NCI-H460 (cell line): ENCODE measurements around the gene GALNTL6. TPM values are rescaled to one million over a fixed set of nuclear protein-coding genes. Genes with fewer than 3 reads are reported as not detected.

ENCODE experiments used
- DNase-seq: peaks from one replicate; pipeline ENCODE4 v3.0.0-alpha.2; 2016; ENCODE audit warnings: low read depth; ENCODE audit errors: extremely low read depth
- total RNA-seq: library from RNA; depleted of rRNA; stranded (reverse); fragments of >200 nt; shearing (Covaris generic); gene quantifications from 2 replicates; pipeline ENCODE4 v1.2.3, GENCODE V29; 2014

Gene GALNTL6
- total RNA-seq, 1 experiment from 2014 or later, result 0.57 TPM

DNA sequence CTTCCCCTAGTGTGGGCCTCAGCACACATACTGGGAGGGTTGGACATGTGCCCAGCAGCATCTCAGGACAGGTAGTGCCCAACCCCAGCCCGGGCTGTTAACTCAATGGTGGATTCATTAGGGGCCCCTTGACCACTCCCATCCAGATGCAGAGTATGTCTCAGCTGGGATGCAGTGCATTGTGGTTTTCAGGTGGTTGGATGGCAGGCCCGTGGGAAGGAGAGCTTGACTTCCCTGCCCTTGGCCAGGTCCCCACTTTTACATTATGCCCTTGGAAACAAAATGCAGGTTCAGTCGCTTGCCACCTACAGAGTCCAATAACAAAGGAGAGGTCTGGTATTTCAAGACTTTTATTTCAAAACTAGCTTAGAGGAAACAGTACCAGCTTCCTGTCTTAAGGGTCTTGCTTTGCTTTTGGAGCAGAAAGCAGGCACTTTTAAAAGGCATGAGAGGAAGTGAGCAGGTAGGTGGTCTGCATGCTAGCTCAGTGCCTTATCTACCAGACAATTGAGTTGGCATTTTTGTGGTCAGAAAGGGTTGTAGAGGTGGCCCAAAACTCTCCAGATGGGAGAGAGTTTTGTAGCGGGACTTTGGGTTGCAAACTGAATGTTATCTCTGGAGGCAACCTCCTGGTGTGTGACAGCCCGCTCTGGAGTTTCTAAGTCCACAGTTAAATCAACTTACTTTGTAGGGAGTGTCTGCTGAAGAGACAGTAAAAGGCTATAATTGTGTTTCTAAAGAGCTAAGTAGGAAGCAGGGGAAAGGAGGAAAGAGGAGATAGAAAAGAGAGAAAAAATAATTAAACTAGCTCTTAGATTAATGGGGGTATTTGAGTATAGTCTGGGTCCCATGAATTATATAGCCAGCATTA lies 171.0 kb downstream of the GALNTL6 start:
- no peak for DNase-seq

DNA sequence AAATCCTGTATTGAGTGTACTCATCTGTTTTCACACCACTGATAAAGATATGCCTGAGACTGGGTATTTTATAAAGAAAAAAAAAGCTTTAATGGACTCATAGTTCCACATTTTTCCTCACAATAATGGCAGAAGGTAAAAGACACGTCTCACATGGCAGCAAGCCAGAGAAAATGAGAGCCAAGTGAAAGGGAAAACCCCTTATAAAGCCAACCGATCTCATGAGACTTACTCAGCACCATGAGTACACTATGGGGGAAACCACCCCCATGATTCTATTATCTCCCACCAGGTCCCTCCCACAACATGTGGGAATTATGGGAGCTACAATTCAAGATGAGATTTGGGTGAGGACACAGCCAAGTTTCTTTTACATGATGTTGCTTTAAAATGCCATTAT lies 171.9 kb downstream of the GALNTL6 start:
- DNase-seq, result no peak

DNA sequence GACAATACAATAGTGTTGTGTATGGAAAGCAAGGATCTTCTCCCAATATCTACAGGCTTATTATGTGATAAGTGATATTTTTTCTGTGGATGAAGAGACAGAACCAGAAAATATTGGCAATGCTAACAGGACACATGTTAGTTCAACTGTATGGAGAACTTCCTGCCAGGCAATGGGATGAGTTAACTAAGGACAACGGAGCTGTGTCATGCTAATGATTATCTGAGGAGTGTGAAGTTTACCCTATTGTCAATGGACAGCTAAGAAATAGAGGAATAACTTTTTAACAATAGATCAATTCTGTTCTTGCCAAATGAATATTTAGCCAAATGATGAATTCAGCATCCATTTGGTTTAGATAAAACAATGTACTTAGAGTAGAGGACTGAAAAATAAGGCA lies 180.0 kb downstream of the GALNTL6 start:
- DNase-seq, result no peak

DNA sequence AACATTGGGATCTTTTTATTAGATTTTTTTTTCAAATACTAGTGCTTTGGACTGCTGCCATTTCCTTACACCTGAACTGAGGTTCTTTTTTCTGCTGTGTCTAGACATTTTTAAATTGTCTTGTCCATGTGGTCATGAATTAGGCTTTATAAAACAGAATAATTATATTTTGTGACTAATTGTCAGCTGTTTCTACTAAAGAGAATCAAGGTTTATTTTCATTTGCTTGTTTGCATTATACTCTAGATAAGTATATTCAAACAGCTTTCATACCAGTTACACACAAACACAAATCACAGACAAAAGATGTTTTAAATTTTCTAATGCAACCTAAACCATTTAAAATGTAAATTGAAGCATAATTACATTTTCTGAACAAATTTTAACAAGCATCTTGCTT lies 194.7 kb downstream of the GALNTL6 start:
- DNase-seq, result no peak

DNA sequence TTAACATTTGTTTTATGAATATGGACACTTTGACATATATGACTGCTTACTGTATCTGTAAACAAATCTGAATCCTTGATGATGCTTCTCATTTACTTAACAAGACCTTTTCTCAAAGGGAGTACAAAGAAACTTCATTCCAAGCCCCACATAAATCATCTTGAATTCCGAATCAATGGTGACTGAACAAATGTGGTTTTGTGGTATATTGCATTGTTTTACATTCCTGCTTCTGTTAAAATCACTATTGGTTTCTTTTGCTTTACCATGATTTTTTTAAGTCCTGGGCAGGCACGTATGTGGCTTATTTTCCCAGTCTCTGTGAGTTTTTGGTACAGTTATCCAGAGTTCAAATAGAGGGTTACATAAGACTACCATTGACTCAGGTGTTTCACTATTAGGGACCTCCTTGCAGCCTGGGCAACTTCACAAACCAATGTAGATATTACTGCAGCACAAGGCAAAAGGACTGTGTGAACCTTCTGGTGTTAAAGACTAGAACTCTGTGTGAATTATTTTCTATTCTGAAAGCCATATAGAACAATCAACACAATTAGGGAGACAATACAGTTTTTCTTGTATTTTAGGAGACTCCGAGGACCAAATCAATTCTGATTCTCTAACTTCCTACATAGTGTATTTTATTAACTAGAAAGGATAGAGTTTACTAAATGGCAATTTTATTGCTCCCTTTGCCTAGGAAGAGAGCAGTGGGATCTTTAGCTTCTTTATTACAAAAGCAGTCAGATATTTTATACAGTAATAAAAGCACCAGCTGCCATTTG lies 196.4 kb downstream of the GALNTL6 start:
- no peak for DNase-seq

DNA sequence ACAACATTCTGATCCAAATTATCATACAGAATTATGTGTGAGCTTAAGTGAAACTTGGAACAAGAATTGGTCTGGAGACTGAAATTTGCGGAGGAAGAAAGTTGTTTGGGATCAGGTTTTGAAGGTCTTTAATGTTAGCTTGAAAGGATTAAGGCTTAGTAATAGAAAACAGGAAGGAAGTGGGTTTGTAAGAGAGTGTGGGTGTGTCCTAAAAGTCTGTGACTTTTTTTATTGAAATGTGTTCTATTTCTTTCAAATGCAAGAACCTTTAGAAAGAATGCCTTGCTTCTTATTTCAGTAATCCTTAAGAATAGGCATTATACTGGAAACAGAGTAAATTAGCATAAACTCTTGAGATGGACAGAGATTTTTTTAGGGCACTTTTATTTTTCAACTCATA lies 198.0 kb downstream of the GALNTL6 start:
- no peak for DNase-seq

DNA sequence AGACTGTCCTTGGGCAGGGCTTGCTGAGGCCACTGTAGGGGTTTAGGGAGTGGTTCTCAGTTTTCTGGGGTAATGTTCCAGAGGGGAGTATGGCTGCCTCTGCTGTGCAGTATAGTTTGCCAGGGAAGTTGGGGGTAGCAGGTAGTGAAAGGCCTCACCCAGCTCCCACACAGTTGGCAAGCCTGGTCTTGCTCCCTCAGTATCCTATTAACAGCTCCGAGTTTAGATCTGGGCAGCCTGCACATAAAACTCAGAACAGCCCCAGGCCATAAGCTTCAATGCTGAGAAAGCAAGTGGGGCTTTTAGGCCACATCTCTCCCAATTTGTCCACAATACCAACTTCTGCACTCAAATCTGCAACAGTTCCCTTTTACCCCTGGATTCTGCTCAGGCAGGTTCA lies 205.2 kb downstream of the GALNTL6 start:
- no peak for DNase-seq

DNA sequence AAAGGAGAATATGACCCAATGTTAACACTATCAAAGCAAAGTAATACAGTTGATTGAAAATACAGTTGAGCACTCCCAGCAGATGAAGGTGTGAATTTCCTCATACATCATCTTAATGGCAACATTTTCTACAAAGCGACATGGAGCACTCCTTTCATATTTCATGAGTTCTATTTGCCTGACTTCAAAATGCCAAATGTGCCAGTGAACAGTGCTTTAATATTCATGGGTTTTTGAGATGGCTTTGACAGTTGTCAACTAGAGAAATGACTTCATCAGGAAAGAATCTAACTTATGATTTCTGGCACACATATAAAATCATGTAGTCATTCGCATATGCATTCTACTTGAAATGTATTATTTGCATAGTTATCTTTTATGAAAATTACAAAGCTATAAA lies 222.4 kb downstream of the GALNTL6 start:
- no peak for DNase-seq

DNA sequence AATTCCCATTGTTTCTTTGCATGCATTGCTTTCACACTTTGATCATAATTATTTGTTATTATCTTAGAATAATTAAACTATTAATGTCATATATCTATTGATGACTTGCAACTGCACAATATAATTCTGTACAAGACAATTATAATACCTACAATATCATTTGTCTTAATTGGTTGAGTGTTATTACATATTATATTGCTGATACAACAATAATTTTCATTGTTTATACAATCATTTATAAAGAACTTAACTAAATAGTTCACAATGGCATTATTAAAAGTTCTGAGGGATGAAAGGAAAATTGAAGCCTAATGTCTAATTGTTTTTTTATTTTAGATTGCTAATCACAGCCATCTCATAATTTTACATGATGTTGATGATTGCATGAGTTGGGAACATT lies 227.6 kb downstream of the GALNTL6 start:
- DNase-seq, result no peak

DNA sequence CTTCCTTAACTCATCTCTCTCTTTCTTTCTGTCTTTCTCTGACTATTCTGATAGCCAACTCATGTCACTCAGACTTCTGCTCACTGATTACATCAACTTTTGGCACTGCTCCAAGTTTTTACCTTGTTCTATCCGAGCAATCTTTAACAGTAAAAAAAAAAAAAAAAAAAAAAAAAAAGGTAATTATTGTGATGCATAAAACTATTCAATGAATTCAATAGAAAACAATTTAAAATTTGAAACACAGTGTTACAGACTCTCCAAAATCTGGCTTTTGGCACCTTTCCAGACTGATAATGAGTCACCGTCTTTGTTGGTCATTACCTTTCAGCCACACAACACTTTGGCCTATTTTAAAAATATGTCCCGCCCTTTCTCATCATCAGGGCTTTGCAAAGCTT lies 229.5 kb downstream of the GALNTL6 start:
- DNase-seq, result peak; percentile 15

DNA sequence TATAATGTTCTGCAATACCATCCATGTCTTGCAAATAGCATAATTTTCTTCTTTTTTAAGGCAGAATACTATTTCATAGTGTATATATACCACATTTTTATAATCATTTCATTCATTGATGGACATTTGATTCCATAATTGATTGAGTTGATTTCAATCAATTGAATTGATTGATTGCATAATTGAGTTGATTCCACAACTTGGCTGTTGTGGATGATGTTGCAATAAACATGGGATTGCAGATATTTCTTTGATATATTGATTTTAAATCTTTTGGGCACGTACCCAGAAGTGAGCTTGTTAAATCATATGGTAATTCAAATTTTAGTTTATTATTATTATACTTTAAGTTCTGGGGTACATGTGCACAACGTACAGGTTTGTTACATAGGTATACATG lies 232.8 kb downstream of the GALNTL6 start:
- DNase-seq, result no peak

DNA sequence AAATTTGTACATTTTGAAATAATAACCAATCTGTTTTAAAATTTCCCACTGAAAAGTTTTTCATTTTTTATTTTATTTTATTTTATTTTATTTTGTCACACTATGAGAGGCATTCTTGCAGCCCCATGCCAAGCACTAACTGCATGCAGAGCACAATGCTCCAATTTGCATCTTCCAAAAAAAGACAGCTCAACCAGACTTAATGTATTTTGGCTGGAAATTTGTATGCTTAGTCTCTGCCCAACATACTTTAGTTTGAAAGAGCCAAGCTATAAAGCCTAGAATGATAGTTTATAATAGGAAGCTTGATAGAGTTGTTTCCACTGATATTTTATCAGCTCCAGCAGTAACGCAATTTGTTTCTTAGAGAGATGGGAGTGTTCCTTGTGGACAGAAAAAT lies 235.5 kb downstream of the GALNTL6 start:
- no peak for DNase-seq

DNA sequence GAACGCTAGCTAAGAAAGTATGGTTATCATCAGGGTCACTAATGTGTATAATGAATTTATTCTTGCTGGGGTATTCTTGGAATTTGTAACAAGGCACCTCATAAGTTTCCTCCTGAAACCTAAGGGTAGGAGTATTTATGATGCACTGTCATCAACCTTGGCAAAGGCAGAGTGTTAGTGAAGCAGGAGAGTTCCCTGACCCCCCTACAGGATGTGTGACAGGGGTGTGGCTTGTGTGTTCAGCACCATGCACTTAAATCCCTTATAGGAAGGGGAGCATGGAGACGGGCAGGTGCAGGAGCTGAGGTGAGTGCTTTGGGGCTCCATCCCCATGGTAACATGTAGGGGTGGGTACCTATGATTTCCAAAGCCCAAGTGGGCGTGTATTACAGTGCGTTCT lies 237.7 kb downstream of the GALNTL6 start:
- no peak for DNase-seq

DNA sequence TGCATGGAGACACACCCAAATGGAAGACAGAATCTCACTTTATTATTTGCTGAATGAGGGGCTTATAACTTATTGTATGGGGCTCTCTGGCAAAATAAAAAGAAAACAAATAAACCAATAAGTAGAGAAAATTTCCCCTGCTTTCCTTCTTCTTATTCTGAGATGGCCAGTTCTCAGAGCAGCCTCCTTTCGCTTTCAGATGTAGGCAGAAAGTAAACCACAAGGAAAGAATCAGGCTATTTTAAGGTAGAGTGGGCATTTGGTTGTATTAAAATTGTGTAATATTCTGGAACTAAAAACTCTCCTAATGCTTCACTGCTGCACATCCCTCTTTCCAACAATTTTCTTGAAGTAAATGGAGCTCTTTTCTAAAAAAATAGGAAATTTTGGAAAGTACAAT lies 241.8 kb downstream of the GALNTL6 start:
- no peak for DNase-seq

DNA sequence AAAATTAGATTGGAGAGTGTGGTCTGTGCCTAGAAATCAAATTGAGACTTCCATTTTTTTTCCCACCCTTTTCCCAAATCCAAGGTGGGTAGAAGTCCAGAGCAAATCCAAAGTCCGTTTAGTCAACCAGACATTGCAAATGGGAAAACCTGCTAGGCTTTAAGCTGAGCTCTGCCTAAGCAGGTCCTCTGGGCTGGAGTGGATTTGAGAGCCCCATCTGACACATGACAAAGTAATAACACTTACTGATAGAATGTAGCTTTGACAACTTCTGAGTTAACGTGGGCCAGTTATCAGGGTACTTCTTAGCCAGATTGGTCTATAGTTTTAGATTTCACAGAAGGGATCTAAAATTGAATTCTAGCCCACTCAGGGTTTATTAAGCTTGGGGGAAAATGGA lies 242.3 kb downstream of the GALNTL6 start:
- no peak for DNase-seq

DNA sequence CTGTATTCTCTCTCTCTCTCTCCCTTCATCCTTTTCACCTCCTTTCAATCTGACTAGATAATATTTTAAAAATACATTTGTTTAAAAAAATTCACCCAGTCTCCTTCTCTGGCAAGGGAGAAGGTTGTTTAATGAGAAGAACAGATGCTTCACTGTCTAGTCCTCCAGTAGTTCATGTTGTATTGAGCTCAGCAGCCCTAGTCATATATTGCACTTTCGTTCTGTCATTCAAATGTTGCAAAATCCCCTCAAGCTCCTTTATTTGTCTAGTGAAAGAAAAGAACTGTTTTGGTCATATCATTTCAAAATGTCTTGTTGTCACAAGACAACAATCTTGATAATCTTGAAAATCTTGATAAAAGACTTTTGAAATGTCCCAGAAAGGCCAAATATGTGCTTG lies 248.0 kb downstream of the GALNTL6 start:
- no peak for DNase-seq

DNA sequence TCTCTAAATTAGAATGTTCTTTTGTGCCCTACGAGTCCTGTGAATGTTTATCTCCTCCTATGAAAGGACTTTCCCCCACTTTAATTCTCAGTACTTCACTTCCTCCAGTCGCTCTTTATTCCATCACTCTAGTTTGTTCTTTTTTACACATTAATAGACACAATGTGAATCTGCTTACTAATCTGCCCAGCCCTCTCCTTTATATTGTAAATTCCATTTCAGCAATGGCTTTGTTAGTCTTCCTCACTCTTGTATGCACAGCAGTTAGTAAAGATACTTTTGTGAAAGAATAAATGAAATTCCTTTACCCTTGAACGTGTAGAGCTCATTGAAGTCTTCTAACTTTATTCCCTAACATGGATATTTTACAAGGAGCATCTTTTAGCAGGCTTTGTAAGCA lies 255.3 kb downstream of the GALNTL6 start:
- DNase-seq, result no peak

DNA sequence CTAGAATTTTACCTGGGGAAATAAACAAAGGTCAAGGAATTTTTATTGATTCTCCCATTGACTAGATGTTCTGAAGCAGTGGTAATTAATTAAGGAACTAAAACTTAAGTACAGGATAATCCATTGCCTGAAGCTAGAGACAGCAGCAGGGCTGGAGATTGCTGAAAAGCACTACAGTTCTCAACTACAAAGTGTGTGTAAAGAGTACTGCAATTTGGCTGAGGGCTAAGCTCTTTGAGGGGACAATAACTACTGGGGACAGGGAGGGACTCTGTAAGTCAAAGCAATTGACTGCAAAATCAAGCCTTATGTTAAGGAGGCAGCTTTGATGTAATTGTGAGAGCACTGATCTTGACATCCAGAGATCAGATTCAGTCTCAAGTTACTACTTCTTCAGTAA lies 260.4 kb downstream of the GALNTL6 start:
- no peak for DNase-seq

DNA sequence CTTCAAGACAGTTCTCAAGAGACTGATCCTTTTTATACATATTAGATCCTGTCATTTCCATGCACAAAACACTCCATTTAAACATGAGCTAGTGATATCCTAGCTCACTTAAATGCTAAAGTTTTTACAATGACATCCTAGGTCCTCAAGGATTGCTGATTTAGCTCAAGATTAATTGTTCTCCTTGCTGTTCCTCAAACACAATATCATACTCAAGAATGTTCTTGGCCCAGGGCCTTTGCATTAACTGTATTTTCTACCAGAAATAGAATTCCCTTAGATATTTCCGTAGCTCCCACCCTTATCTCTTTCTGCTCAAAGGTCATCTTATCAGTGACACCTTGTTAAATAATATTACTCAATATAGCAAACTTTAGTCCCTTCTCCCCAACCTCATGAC lies 270.1 kb downstream of the GALNTL6 start:
- no peak for DNase-seq

DNA sequence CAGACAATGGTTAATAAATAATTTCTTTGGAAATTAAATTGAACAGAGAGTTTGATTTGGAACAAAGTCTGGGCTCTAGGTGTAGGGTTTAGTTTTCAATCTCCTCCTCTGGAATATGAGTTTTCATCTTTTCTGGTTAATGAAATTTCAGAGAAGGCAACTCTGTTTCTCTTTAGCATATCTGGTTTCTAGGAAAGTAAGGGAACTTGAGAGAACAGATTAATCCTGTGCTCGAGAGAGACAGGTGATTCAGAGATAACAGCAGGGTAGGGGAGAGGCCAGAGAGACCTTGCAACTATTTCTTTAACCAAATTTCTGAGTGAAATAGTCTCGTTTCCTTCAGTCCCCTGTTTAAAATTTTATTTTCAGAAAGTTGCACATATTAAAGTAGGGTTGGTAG lies 275.4 kb downstream of the GALNTL6 start:
- DNase-seq, result no peak

DNA sequence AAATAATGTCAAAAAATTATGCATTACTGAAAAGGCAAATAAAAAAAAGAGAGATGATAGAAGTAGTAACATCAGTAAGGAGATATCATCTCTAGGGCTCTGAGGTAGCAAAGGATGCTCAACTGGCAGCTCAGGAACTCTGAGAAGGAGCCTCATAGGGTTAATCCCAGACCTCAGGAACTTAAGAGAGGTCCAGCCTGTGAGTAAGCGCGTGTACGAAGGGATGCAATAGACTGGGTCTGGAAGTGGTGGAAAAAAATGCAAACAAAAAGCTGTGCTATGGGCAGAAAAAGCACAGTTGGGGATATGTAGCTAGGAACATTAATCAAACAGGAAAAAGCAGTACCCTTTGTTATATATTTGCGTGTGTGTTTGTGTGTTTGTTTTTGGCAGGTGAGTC lies 282.0 kb downstream of the GALNTL6 start:
- no peak for DNase-seq

DNA sequence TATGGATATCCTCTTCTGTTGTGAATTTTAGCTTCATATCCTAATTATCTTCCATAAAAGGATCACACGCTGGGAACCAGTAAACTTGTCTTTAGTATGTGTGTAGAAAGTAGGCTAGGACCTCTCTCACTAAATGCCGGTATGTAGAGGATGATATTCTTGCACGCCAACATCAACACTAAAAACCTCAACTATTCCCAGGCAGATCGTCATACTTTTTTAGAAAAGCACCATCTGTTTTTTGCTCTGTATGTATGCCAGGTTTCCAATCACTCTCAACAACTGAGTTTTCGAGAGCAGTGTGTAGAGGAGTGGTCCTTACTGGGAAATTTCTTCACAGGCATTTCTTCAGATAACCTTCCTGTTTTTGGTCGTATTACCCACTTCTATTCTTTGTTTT lies 283.6 kb downstream of the GALNTL6 start:
- no peak for DNase-seq
